Natural killer cell (primary cell): ENCODE data around the gene DPYSL3. TPM values are rescaled to one million over a fixed set of nuclear protein-coding genes. Genes with fewer than 3 reads are reported as not detected.

ENCODE experiments used
- ATAC-seq, 3 donors: fragments of 150-1000 bp in 2 of 3; fragments of 200-7000 bp in 1 of 3; cut with Tn5 transposase; 1 replicate in 1 of 3; 2 replicates in 2 of 3; pipeline ENCODE4 v1.10.0; 2021; ENCODE audit warnings: mild to moderate bottlenecking in 2 of 3, moderate library complexity in 2 of 3
- DNase-seq, 2 donors: peaks; one replicate each; pipeline versions ENCODE4 v3.0.0 to v3.0.0-alpha.2; 2013 to 2021; ENCODE audit warnings: mixed read lengths in 1 of 2
- H3K27ac ChIP-seq: one replicate; pipeline ENCODE4 v1.5.1; 2013; ENCODE audit warnings: mild to moderate bottlenecking, low read length
- H3K27me3 ChIP-seq: one replicate; pipeline ENCODE4 v1.6.1; 2013; ENCODE audit warnings: low read length; ENCODE audit not compliant: control insufficient read depth, insufficient read depth
- H3K36me3 ChIP-seq: one replicate; pipeline ENCODE4 v1.6.1; 2013; ENCODE audit warnings: low read length; ENCODE audit not compliant: control insufficient read depth, insufficient read depth
- H3K4me1 ChIP-seq: one replicate; pipeline ENCODE4 v1.6.1; 2013; ENCODE audit warnings: low read length; ENCODE audit not compliant: control insufficient read depth, insufficient read depth
- H3K4me3 ChIP-seq: one replicate; pipeline ENCODE4 v1.5.1; 2013; ENCODE audit warnings: low read length
- H3K9me3 ChIP-seq: one replicate; pipeline ENCODE4 v1.6.1; 2013; ENCODE audit warnings: low read length; ENCODE audit not compliant: control insufficient read depth, insufficient read depth
- H3K27ac Mint-ChIP-seq, 2 donors: one replicate each; pipeline ENCODE4 v1.8.0; 2022; ENCODE audit warnings: mild to moderate bottlenecking in 2 of 2, mixed read lengths in 2 of 2, moderate library complexity in 1 of 2
- H3K27me3 Mint-ChIP-seq, 2 donors: one replicate each; pipeline ENCODE4 v1.8.0; 2022; ENCODE audit warnings: low read depth in 2 of 2, mixed read lengths in 2 of 2
- H3K36me3 Mint-ChIP-seq: one replicate; pipeline ENCODE4 v1.8.0; 2022; ENCODE audit warnings: mixed read lengths
- H3K4me1 Mint-ChIP-seq, 2 donors: one replicate each; pipeline ENCODE4 v1.8.0; 2022; ENCODE audit warnings: mixed read lengths in 2 of 2
- H3K4me3 Mint-ChIP-seq: one replicate; pipeline ENCODE4 v1.8.0; 2022; ENCODE audit warnings: mild to moderate bottlenecking, moderate library complexity, mixed read lengths
- H3K9me3 Mint-ChIP-seq, 2 donors: one replicate each; pipeline ENCODE4 v1.8.0; 2022; ENCODE audit warnings: mixed read lengths in 2 of 2
- WGBS: methylation state at CpG from one replicate; pipeline ENCODE4 v1.1.7; 2013; ENCODE audit warnings: missing lambda C conversion rate; ENCODE audit not compliant: insufficient coverage; 5-methylcytosine and 5-hydroxymethylcytosine counted together
- intact Hi-C: fragments of 100-400 bp; cut with micrococcal nuclease; formaldehyde crosslinking; loops from one replicate; pipeline ENCODE4 v1.14.2; 2022
- total RNA-seq, 4 donors: library from RNA; stranded (reverse); fragments of 120-200 nt in 1 of 4; gene quantifications; one replicate each; pipeline versions ENCODE4 v1.2.3 to v1.2.4, GENCODE V29; 2013 to 2022
- TF ChIP-seq, protein P1 (sequence below): fragments of 200-600 bp; IDR thresholded peaks from one replicate; pipeline ENCODE4 v1.8.0; 2022; ENCODE audit warnings: antibody characterized with exemption

The DPYSL3 gene
- total RNA-seq, 3 donors from 2014 or later (not counting 1 experiment from before 2014, with no cell fraction given): not detected

DNA sequence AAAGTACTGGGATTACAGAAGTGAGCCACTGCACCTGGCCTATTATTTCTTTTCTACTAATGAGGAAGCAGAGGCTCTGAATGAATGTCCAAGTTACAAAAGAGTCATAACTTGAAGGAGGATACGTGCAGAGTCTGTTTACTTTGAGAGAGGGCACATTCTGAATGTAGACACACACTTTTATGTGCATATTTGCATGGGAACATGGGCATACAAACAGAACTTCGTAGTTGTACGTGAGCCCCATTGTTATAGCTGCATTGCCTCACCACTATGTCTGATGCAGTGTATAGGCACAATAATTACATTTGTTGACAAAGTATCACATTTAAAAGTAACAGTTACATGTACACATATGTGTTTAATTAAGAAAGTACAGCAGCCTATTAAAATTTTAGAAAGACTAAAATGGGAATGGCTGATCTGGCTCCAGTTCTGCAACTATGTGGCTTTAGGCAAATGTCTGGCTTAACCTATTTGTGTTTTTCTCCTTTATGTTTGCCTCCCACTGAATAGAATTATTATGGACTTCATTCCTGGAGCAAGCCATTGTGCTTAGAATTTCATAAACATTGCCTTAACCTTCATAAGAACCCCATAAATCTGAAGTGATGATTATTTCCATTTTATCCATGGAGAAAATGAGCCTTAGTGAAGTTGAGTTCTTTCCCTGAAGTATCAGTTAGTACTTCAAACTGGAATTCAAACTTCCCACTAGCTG, 3.0 kb upstream of the DPYSL3 start:
- Mint-ChIP-seq H3K4me1 (peaks cover 0 to 6% of the 10 kb centered on the region in 2 donors), H3K27ac (no peak overlapping the region), H3K4me3 (no peak overlapping the region), H3K36me3 (no peaks in the 10 kb centered on the region), H3K27me3 (peaks cover 28 to 33% of the 10 kb centered on the region in 2 donors), H3K9me3 (no peaks in the 10 kb centered on the region)
- no peak overlapping the region for H3K4me3 ChIP-seq
- WGBS: 84% methylated on average over 3 of the region's 3 CpGs
- H3K27me3 ChIP-seq: peaks cover 8% of the 10 kb centered on the region
- TF ChIP-seq, protein P1, sequence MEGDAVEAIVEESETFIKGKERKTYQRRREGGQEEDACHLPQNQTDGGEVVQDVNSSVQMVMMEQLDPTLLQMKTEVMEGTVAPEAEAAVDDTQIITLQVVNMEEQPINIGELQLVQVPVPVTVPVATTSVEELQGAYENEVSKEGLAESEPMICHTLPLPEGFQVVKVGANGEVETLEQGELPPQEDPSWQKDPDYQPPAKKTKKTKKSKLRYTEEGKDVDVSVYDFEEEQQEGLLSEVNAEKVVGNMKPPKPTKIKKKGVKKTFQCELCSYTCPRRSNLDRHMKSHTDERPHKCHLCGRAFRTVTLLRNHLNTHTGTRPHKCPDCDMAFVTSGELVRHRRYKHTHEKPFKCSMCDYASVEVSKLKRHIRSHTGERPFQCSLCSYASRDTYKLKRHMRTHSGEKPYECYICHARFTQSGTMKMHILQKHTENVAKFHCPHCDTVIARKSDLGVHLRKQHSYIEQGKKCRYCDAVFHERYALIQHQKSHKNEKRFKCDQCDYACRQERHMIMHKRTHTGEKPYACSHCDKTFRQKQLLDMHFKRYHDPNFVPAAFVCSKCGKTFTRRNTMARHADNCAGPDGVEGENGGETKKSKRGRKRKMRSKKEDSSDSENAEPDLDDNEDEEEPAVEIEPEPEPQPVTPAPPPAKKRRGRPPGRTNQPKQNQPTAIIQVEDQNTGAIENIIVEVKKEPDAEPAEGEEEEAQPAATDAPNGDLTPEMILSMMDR: no peak
- no peak for DNase-seq
- H3K4me1 ChIP-seq: no peaks in the 10 kb centered on the region
- no peaks in the 10 kb centered on the region for H3K36me3 ChIP-seq
- no peak overlapping the region for H3K27ac ChIP-seq
- no peaks in the 10 kb centered on the region for H3K9me3 ChIP-seq
- ATAC-seq: no peak
- intact Hi-C loops: no loop called here

DNA sequence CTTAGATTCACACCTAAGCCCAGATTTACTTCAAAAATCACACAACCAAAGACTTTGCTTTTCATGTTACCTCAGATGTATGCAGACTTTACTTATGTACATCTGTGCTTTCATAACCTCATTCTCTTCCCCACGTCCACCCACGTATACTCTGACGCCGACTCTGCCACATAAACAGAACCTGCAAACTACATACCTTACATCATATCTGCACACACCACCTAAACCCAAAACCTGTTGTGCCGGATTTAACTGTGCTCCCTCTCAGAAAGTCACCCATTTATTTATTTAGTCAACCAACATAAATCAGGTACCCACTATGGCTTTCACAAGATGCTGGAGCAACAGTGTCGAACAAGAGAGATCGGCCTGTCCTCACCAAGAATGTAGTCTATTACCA, 1.0 kb upstream of the DPYSL3 start:
- DNase-seq: no peak
- H3K27me3 ChIP-seq: peaks cover 5% of the 10 kb centered on the region
- H3K4me3 ChIP-seq: no peak overlapping the region
- TF ChIP-seq, protein P1: no peak
- no peak overlapping the region for H3K27ac ChIP-seq
- Mint-ChIP-seq H3K36me3 (no peaks in the 10 kb centered on the region), H3K4me3 (no peak overlapping the region), H3K27me3 (peaks cover 30 to 39% of the 10 kb centered on the region in 2 donors), H3K27ac (no peak overlapping the region), H3K4me1 (peaks cover 0 to 6% of the 10 kb centered on the region in 2 donors), H3K9me3 (no peaks in the 10 kb centered on the region)
- H3K9me3 ChIP-seq: no peaks in the 10 kb centered on the region
- intact Hi-C loops: no loop called here
- ATAC-seq: no peak
- WGBS: 89% methylated on average over 7 of the region's 7 CpGs
- H3K4me1 ChIP-seq: no peaks in the 10 kb centered on the region
- H3K36me3 ChIP-seq: no peaks in the 10 kb centered on the region

DNA sequence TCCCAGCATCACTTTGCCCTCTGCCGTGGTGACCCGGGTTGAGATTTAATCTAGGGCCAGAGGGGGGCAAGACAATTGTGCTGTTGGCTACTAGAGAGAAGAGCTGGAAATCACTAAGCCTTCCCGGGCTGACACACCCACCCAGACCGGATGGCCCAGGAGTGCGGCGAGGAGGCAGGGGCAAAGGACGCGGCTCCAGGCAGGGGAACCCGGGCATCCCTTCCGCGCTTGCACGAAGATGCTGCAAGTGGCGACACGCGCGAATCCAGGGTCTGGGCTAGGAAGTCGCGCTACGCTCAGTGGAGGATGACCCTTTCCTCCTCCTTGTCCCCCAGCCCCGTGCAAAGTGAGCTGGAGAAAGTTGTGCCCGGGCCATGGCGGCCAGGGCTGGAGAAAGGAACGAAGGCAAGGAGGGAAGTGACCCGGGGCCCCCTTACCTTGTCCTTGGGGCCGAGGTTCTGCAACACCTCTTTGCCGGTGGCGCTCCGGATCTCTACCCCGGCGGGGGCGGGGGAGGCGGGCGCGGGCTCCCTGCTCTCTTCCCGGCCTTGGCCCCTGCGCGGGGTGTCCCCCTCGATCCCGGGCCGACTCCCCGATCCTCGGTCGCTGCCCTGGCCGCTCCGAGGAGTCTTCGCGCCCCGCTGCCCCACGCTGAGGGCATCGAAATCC, 693 bp downstream of the DPYSL3 start:
- peaks cover 30 to 39% of the 10 kb centered on the region in 2 donors for H3K27me3 Mint-ChIP-seq
- no peak overlapping the region for H3K4me3 Mint-ChIP-seq
- no peaks in the 10 kb centered on the region for H3K36me3 Mint-ChIP-seq
- H3K9me3 Mint-ChIP-seq: no peaks in the 10 kb centered on the region
- DNase-seq: no peak
- Histone ChIP-seq H3K27ac (no peak overlapping the region), H3K4me3 (no peak overlapping the region), H3K36me3 (no peaks in the 10 kb centered on the region), H3K9me3 (no peaks in the 10 kb centered on the region), H3K4me1 (no peaks in the 10 kb centered on the region), H3K27me3 (peaks cover 5% of the 10 kb centered on the region)
- TF ChIP-seq, protein P1: no peak
- no peak overlapping the region for H3K27ac Mint-ChIP-seq
- no peak for ATAC-seq
- intact Hi-C loops: no loop called here
- H3K4me1 Mint-ChIP-seq: peaks cover 0 to 6% of the 10 kb centered on the region in 2 donors
- WGBS: 8% methylated on average over 50 of the region's 50 CpGs
